Fibroblast of gingiva (primary cell): ENCODE data around the gene NGF.
"Not testable (repeated sequence)": the region's sequence is repeated elsewhere in the genome, so short reads cannot be mapped to it uniquely, and the experiment has no call there.

Source experiments
- DNase-seq: peaks from one replicate; pipeline ENCODE4 v3.0.0-alpha.2; 2011; ENCODE audit warnings: low read depth

The NGF gene

DNA sequence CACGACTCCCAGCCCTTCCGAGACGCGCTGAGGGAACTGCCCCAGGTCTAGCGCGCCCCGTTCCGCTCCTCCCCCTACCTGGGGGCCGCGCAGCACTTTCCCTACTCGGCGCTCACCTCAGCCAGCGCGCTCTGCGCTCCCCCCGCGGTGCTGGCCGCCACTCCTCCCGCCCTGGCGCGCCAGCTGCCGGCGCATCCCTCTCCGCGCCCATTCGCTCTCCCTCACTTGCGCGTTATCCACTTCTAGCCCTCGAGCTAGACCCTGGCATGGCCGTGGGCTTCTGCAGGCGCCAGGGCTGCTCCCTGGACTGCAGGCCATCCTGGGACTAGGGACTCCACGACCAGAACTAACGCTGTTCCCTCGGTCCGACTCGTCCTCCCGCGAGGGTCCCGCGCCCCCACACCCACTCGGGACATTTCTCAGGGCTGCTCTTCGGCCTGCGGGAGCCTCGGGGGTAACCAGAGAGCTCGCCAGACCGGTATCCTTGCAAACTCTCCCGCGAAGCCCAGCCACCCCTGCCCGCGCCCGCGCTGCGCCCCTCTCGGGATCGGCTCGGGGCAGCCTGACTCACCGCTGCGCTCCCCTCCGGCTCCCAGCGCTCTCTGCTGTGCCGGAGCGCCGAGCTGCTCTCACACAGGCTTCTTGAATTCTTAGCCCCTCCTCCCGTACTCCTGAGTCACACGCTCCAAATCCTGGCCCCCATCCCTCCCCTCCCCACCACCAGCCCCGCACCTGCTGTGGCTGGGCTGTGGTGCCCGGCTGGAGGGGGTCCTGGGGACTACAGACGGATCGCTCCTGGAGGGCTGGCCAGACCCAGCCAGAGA is at the start of gene NGF:
NGF (minus strand) TSS at position 617 of the 824 bp plus-strand sequence. CDS start 51,454 bp downstream, outside the sequence.
- DNase-seq = peak; percentile 35

DNA sequence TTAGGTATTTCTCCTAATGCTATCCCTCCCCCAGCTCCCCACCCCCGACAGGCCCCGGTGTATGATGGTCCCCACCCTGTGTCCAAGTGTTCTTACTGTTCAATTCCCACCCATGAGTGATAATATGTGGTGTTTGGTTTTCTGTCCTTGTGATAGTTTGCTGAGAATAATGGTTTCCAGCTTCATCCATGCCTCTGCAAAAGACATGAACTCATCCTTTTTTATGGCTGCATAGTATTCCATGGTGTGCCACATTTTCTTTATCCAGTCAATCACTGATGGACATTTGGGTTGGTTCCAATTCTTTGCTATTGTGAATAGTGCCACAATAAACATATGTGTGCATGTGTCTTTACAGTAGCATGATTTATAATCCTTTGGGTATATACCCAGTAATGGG is 45.4 kb upstream of the NGF start:
- not testable (repeated sequence) for DNase-seq

DNA sequence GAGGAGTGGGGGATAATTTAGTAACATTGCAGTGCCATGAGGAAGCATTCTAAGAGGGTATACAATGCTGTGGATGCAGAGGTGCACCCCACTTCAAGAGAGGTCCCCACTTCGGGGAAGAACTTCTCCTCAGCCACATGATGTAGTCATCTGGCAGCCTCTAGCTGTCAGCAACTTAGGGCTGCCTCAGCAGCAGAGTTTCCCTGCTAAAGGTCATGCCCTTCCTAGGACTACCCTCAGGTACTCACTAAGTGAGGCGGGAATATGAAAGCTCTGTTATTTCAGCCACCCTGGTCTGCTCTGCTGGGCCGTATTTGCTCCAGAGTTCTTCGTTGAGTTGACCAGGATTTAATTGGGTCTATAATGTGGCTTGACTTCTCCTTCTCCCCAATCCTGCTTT is 41.9 kb upstream of the NGF start:
- no peak for DNase-seq

DNA sequence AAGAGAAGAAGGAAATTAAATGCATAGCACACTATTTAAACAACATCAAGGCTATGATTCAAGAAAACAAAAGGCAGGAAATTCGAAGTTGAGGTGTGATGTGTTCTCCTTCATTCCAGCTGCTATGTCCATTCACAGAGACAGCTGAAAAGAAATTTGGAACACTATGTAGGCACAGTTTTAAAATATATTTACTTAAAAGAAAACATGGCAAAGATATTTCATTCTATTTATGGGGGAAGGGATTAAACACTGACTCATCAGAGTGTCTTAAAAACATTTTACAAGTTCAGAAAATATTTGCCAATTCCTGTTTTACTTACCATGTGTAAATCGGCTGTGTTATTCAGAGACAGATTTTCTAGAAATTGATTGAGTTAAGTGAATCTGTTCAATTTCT is 39.4 kb upstream of the NGF start:
- peak; percentile 23 for DNase-seq

DNA sequence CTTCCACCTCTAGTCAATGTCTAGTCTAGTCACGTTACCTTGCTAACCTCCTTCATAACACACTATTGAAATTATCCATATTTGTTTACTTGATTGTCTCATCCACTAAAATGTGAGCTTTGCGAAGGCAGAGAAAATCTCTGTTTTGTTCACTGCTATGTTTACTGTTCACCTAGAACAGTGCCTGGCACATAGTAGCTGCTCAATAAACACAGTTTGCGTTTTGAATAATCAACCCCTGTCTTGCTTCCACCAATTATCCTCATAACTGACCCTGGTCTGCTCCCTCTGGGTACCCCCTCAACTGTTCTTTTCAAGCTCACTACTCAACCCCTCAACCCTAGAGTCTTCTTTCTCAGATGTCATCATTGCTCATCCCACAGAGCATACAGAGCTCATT is 36.5 kb upstream of the NGF start:
- DNase-seq = no peak

DNA sequence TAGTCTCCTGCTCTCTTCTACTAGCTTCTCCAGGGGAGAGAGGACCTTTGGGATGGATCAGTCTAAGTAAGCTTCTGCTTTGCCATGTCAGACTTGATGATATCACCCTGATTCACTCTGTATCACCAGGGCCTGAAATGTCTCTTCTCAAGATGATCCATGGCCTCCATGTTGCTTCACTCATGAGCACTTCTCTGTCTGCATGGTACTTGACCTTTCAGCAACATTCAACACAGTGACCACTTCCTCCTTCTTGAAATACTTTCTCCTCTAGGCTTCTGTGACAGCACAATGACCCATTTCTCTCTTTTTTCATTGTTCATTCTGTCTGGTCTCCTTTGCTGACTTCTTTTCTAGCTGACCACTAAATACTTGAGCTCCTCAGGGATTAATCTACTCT is 35.3 kb upstream of the NGF start:
- peak; percentile 70 for DNase-seq

DNA sequence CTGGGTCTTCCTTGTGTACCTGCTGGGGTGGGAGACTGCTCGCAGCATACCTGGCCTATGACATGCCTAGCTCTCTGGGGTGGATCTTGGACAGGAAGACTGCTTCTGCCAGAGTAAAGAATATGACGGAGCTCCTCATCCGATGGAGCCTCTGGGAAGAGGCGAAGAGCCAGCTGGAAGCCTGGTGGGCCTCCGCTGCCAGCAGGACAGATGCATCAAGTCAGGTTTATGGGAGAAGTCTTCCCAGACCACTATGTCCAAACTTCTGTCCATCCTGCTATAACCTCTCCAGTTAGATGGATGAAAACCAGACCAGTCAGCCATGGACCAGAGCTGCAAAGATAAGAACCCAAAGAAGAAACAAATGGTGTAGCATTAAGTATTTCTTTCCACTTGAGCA is 27.7 kb upstream of the NGF start:
- DNase-seq = no peak

DNA sequence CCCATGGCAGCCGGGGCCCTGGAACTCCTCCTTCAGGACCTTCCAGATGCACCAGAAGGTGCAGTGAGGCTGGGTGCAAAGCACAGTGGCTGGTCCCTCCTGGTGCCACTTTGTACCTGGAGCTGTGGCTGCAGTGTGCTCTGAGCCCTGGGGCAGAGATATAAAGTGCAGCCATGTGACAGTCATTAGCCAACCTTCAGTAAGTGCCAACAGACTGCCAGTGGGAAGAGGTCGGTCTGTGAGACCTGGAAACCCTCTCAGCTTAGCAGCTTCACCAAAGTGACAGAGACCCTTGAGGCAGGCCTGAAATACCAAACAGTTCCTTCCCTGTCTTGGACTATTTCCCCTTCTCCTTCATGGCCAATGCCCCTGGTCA is 26.7 kb upstream of the NGF start:
- DNase-seq = no peak

DNA sequence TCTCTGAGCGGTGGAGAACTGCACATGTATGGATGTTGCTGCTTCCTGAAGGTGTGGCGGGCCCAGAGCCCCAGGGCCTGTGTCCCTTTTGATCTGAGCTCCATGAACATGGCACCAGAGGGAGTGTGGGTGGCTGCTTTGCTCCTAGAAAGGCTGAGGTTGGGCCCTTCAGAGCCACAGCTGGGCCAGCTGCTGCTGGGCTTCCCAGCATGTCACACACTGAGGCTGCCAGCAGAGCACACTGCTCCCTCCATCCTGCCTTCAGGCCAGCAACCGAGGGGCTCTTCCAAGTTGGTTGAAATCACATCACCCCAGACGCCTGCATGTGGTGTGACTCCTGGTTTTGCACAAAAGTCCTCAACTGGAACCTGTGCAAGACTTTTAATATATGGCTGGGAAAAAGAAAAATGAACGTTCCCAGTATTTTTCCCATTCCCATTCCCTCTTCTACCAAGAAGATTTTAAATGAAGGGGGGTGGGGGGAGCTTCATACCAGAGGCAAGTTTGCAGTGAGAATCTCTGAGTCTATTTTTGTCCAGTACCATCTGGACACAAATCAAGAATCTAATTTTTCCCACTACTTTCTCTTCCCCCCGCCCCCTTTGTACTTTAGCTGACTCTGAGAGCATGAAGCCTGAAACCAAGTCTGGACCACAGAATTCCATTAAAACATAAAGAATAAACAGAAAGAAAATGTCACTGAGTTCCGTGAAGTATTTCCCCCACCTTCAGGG is 26.2 kb upstream of the NGF start:
- DNase-seq = peak; percentile 50

DNA sequence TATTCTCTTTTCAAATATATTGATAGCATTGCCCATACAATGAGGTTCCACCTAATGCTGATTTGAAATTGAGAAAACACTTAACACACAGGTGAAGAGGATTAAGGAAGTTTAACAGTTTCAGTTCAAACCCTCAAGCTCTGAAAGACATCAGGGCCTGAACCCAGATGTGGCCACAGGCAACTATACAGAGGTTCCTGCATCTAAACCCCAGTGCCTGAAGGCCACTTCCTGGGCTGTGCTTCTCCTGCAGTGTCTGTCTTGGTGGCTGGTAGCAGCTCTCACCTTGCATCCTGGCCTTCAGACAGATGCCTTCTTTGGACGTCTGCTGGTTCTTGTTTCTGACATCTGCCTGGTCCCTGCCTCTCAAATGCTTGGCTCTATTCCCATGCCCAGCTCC is 25.1 kb upstream of the NGF start:
- DNase-seq = no peak

DNA sequence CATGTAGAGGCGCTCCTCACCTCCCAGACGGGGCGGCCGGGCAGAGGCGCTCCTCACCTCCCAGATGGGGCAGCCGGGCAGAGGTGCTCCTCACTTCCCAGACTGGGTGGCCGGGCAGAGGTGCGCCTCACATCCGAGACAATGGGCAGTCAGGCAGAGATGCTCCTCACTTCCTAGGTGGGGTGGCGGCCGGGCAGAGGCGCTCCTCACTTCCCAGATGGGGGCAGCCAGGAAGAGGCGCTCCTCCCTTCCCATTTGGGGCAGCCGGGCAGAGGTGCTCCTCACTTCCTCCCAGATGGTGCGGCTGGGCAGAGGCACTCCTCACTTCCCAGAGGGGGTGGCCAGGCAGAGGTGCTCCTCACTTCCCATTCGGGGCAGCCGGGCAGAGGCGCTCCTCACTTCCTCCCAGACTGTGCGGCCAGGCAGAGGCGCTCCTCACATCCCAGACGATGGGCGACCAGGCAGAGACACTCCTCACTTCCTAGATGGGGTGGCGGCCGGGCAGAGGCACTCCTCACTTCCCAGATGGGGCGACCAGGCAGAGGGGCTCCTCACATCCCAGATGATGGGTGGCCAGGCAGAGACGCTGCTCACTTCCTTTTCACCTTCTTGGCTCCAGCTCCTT is 22.6 kb upstream of the NGF start:
- not testable (repeated sequence) for DNase-seq

DNA sequence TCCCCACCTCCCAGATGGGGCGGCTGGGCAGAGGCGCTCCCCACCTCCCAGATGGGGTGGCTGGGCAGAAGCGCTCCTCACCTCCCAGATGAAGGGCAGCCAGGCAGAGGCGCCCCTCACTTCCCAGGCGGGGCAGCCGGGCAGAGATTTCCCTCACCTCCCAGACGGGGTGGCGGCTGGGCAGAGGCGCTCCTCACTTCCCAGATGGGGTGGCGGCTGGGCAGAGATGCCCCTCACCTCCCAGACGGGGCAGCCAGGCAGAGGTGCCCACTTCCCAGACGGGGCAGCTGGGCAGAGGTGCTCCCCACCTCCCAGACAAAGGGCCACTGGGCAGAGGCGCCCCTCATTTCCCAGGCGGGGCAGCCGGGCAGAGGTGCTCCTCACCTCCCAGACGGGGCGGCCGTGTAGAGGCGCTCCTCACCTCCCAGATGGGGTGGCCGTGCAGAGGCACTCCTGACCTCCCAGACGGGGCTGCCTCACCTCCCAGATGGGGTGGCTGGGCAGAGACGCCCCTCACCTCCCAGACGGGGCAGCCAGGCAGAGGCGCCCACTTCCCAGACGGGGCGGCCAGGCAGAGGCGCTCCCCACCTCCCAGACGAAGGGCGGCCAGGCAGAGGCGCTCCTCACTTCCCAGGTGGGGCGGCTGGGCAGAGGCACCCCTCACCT is 21.9 kb upstream of the NGF start:
- not testable (repeated sequence) for DNase-seq

DNA sequence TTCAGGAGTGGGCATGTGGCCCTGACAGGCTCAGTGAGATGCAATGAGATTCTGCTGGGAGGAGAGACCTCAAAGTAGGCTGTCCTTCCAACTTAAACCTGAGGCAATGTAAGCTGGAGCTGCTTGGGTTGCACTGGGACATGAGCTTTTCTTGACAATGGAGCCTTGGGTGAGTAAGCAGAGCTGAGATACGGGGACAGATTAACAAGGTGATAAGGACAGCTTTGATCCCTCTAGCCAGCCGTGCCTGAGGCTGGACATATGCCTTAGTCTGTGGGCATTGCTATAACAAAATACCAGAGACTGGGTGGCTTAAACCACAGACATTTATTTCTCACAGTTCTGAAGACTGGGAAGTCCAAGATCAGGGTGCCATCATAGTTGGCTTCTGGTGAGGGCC is 18.3 kb upstream of the NGF start:
- DNase-seq = no peak

DNA sequence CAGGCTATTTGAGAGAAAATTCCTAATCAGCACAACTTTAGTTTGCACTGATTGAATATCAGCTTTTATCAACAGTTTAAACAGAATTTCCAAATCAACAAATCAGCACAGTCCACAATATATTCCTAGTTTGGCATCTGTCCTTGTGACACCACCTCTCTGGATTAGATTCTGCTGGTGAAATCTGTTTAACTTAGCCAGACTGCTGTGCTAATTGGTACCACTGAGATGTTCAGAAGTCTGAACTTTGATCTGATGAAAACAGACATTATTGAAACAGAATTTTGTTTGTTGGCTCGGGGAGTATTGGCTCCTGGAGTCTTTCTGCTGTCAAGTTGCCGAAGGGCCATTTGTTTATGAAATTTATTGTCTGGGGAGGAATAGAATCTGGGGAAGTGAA is 17.0 kb upstream of the NGF start:
- DNase-seq = no peak

DNA sequence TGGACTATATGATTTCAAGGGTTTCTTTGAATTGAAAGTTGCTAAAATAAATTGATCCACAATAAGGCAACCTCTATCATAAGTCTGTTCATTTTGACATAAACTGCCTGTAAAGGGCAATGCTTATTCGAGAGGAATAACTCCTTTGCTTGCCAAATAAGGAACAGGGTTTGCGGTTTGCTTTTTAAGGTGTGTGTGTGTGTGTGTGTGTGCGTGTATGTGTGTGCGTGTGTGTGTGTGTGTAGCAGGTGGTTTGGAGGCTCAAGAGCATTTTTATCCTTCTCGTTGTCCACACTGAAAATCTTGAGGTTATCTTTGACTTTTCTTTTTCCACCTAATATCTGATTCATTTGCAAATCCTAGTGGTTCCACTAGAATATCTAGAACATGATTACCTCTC is 13.1 kb upstream of the NGF start:
- DNase-seq = no peak

DNA sequence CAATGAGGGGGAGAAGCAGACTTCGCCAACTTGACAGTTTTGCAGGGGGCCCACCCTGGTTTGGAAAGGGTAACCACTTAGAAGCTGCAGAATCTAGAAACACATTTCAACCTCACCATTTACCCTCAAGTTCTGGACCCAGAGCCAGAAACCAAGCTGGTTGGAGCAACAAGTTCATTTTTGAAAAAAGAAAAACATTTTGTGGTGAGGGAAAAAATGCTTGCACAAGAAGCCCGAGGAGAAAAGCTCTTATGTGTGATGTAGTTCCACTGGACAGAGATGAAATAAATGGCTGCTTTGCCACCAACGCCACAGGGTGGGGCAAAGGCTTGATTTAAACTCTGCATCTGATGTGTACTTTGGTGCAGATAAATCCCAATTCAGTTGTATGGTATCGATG is 10.6 kb upstream of the NGF start:
- DNase-seq = no peak

DNA sequence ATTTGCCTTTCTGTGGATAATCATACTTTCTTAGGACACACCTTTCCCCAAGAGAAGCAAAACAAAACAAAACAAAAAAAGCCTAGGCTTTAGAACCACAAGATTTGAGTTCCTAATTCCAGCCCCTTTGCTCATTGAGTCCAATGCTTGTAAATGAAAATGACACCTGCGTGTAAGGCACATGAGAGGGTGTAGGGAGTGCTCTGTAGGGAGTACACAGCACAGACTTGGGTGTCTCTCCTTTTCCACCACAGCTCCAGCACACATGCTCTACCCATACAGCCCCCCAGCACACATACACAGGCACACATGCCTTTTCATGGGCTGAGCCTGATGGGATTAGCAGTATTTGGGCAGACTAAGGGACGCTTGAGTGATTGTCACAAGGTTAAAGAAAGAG is 9.2 kb upstream of the NGF start:
- DNase-seq = no peak

DNA sequence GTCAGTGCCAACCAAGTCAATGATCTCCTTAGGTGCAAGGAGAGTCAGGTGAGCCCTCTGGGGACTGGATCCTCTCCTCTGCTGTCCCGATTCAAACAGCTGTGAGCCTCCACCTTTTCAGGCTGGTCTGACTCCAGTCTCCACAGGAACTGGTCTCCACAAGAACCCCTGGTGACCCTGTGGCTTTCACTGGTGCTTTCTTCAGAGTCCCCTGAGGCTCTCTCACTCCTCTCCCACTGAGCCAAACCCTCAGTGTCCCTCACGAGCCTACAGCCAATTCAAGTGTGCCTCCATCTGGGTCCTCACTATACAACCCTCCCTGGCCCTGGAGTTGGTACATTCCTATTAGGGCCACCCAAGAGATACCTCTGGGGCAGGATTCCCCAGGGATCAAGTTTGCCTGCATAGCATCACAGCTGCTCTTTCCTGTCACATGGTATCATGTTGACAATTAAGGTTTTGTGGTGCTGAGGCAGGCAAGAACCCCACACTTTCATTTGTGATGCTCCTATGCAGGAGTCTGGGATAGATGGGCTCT is 5.2 kb upstream of the NGF start:
- DNase-seq = no peak

DNA sequence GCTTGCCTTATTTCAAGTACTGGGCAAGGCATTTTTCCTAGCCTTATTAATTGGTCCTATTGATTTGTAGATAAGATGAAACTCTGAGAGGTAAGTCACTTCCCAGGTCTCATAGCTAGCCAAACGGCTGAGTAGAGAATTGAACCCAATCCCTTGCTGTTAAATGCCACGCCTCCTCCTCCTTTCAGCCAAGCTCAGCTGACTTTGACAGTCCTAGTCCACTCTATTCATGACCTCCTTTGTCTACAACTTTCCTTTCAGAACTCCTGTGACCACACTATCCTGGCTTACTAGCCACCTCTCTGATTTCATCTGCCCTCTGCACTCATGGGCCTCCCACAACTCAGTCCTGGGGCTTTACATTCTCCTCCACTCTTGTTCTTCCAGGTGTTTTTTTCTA is 3.9 kb upstream of the NGF start:
- DNase-seq = no peak

DNA sequence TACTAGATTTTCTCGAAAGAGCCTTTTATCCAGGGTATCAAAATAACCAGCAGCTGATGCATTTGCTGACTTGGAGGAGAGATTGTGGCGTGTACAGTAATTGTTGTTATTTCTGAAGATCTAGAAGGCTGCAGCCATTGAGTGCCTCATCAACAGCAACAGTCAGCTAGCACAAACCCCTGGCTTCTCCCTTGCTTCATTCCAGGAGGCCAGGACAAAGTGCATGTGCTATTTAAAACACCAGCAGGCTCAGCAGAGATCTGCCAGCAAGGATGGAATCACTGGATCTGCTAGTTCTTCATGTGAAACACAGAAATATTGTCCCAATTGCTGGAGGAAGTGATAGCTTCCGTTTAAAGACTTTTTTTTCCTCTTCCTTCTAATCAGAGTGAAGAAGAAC is 2.8 kb upstream of the NGF start:
- no peak for DNase-seq

DNA sequence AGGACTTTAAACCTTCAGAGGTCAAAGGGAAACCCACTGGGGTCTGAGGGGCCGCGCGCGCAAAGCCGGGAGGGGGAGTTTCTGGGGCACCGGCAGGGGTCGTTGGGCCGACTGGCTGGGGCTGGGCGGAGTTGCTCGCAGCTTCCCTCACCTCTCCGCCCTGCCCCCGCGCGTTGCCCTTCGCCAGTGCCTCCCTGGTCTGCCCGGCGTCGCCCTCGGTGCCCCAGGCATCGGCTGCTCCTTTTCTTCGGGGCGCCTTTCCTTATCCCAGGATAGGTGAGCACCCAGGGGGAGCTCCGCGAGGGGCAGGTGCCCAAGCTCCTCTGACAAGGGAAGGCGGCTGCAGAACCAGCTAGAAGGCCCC is 390 bp upstream of the NGF start:
- no peak for DNase-seq

DNA sequence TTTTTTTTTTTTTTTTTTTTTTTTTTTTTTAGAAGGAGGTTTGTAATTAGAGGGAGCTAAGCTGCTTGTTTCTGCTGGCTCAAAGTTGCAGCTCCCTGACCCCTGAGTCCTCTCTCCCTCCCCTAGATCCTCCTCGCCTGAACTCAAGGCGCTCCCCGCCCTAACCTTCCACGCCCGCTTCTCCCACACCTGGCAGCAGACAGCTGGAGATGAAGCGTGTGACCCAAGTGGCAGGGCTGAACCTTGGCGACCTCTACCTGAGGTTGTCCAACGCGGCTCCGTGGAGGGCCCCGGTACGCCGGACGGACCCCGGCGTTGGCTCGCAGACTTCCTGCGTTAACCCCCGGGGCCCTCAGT is 795 bp downstream of the NGF start:
- no peak for DNase-seq

DNA sequence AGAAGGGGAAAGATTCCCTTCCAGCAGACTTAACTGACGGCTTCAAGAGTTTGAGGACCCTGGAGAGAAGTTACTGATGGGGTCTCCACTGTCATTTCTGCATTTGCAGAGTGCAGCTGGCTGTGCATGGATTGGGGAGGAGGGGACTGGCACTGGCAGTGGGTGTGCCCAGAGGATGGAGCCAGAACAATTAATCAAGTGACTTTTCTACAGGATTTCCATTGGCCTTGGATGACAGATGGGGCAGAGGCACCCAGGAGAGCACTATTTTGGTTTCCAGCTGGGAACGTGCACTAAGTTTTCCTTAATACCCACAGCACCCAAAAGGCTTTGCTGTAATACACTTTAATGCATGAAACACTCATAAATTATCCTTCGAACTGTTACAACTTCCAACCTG is 1.3 kb downstream of the NGF start:
- no peak for DNase-seq
